ENCODE data around the gene IPPK.
"Not testable (repeated sequence)": the region's sequence is repeated elsewhere in the genome, so short reads cannot be mapped to it uniquely, and the experiment has no call there.

The IPPK gene

GRCh38 chr9:92603990-92604389, 65.9 kb downstream of the IPPK start:
- peaks cover 11% of the 10 kb centered on the region for H3K4me1 ChIP-seq (ENCODE audit: control insufficient read depth, insufficient read depth, low read length, poor library complexity, severe bottlenecking)
- H3K4me3 ChIP-seq (ENCODE audit: extremely low read depth, insufficient read depth, low read length, poor library complexity, severe bottlenecking): no peak overlapping the region
- peaks cover 19% of the 10 kb centered on the region for H3K9me3 ChIP-seq (ENCODE audit: control insufficient read depth, low read length)
- no peaks in the 10 kb centered on the region for H3K36me3 ChIP-seq (ENCODE audit: control insufficient read depth, insufficient read depth, low read length)
- H3K27ac ChIP-seq (ENCODE audit: low read depth, low read length, severe bottlenecking): no peak overlapping the region
- 87 to 100% methylated on average over 2 to 3 of the region's 5 CpGs for WGBS, 2 experiments (ENCODE audit: insufficient coverage in 2 of 2)

- Histone ChIP-seq H3K36me3 (ENCODE audit: control insufficient read depth, insufficient read depth, low read length) (no peaks in the 10 kb centered on the region), H3K9me3 (ENCODE audit: control insufficient read depth, low read length) (peaks cover 19% of the 10 kb centered on the region), H3K4me1 (ENCODE audit: control insufficient read depth, insufficient read depth, low read length, poor library complexity, severe bottlenecking) (peaks cover 11% of the 10 kb centered on the region), H3K27ac (ENCODE audit: low read depth, low read length, severe bottlenecking) (no peak overlapping the region), H3K4me3 (ENCODE audit: extremely low read depth, insufficient read depth, low read length, poor library complexity, severe bottlenecking) (no peak overlapping the region)
- WGBS, 2 experiments (ENCODE audit: insufficient coverage in 2 of 2): 91 to 98% methylated on average over 4 to 5 of the region's 5 CpGs
Measured at GRCh38 chr9:92603100-92603499, 66.8 kb downstream of the IPPK start.

GRCh38 chr9:92602413-92602812, 67.5 kb downstream of the IPPK start:
- WGBS, 2 experiments (ENCODE audit: insufficient coverage in 2 of 2): 88 to 98% methylated on average over 8 to 9 of the region's 10 CpGs

GRCh38 chr9:92601451-92601850, 68.5 kb downstream of the IPPK start:
- Histone ChIP-seq H3K36me3 (ENCODE audit: control insufficient read depth, insufficient read depth, low read length) (no peaks in the 10 kb centered on the region), H3K4me3 (ENCODE audit: extremely low read depth, insufficient read depth, low read length, poor library complexity, severe bottlenecking) (no peak overlapping the region), H3K4me1 (ENCODE audit: control insufficient read depth, insufficient read depth, low read length, poor library complexity, severe bottlenecking) (peaks cover 14% of the 10 kb centered on the region), H3K27ac (ENCODE audit: low read depth, low read length, severe bottlenecking) (no peak overlapping the region), H3K9me3 (ENCODE audit: control insufficient read depth, low read length) (peaks cover 19% of the 10 kb centered on the region)
- WGBS, 2 experiments (ENCODE audit: insufficient coverage in 2 of 2): 90 to 96% methylated on average over 12 of the region's 12 CpGs

More at GRCh38 chr9:92602413-92602812, 67.5 kb downstream of the IPPK start:
- H3K4me1 ChIP-seq (ENCODE audit: control insufficient read depth, insufficient read depth, low read length, poor library complexity, severe bottlenecking): peaks cover 14% of the 10 kb centered on the region
- no peak overlapping the region for H3K27ac ChIP-seq (ENCODE audit: low read depth, low read length, severe bottlenecking)
- H3K36me3 ChIP-seq (ENCODE audit: control insufficient read depth, insufficient read depth, low read length): no peaks in the 10 kb centered on the region
- H3K9me3 ChIP-seq (ENCODE audit: control insufficient read depth, low read length): peaks cover 19% of the 10 kb centered on the region
- no peak overlapping the region for H3K4me3 ChIP-seq (ENCODE audit: extremely low read depth, insufficient read depth, low read length, poor library complexity, severe bottlenecking)

- WGBS, 2 experiments (ENCODE audit: insufficient coverage in 2 of 2): 96% methylated on average over 11 to 12 of the region's 12 CpGs
- Histone ChIP-seq H3K36me3 (ENCODE audit: control insufficient read depth, insufficient read depth, low read length) (no peaks in the 10 kb centered on the region), H3K9me3 (ENCODE audit: control insufficient read depth, low read length) (peaks cover 17% of the 10 kb centered on the region), H3K27ac (ENCODE audit: low read depth, low read length, severe bottlenecking) (no peak overlapping the region), H3K4me3 (ENCODE audit: extremely low read depth, insufficient read depth, low read length, poor library complexity, severe bottlenecking) (no peak overlapping the region), H3K4me1 (ENCODE audit: control insufficient read depth, insufficient read depth, low read length, poor library complexity, severe bottlenecking) (peaks cover 14% of the 10 kb centered on the region)
Measured at GRCh38 chr9:92600462-92601261, 69.3 kb downstream of the IPPK start.

GRCh38 chr9:92599938-92600461, 69.9 kb downstream of the IPPK start:
- Histone ChIP-seq H3K27ac (ENCODE audit: low read depth, low read length, severe bottlenecking) (no peak overlapping the region), H3K4me3 (ENCODE audit: extremely low read depth, insufficient read depth, low read length, poor library complexity, severe bottlenecking) (no peak overlapping the region)
- WGBS, 2 experiments (ENCODE audit: insufficient coverage in 2 of 2): 92 to 96% methylated on average over 2 to 3 of the region's 4 CpGs

GRCh38 chr9:92598382-92598781, 71.5 kb downstream of the IPPK start:
- Histone ChIP-seq H3K9me3 (ENCODE audit: control insufficient read depth, low read length) (no peaks in the 10 kb centered on the region), H3K36me3 (ENCODE audit: control insufficient read depth, insufficient read depth, low read length) (no peaks in the 10 kb centered on the region), H3K27ac (ENCODE audit: low read depth, low read length, severe bottlenecking) (no peak overlapping the region), H3K4me1 (ENCODE audit: control insufficient read depth, insufficient read depth, low read length, poor library complexity, severe bottlenecking) (peaks cover 14% of the 10 kb centered on the region), H3K4me3 (ENCODE audit: extremely low read depth, insufficient read depth, low read length, poor library complexity, severe bottlenecking) (no peak overlapping the region)
- WGBS, 2 experiments (ENCODE audit: insufficient coverage in 2 of 2): no CpG with 5 or more reads among the region's 2 CpGs

More at GRCh38 chr9:92599938-92600461, 69.9 kb downstream of the IPPK start:
- Histone ChIP-seq H3K4me1 (ENCODE audit: control insufficient read depth, insufficient read depth, low read length, poor library complexity, severe bottlenecking) (peaks cover 14% of the 10 kb centered on the region), H3K9me3 (ENCODE audit: control insufficient read depth, low read length) (peaks cover 11% of the 10 kb centered on the region), H3K36me3 (ENCODE audit: control insufficient read depth, insufficient read depth, low read length) (no peaks in the 10 kb centered on the region)

GRCh38 chr9:92595930-92596329, 74.0 kb downstream of the IPPK start:
- H3K4me1 ChIP-seq (ENCODE audit: control insufficient read depth, insufficient read depth, low read length, poor library complexity, severe bottlenecking): peaks cover 9% of the 10 kb centered on the region
- H3K36me3 ChIP-seq (ENCODE audit: control insufficient read depth, insufficient read depth, low read length): no peaks in the 10 kb centered on the region
- no peak overlapping the region for H3K27ac ChIP-seq (ENCODE audit: low read depth, low read length, severe bottlenecking)
- no peak overlapping the region for H3K4me3 ChIP-seq (ENCODE audit: extremely low read depth, insufficient read depth, low read length, poor library complexity, severe bottlenecking)
- H3K9me3 ChIP-seq (ENCODE audit: control insufficient read depth, low read length): no peaks in the 10 kb centered on the region
- 60% methylated on average over 1 of the region's 1 CpG; no CpG with 5 or more reads in 1 of the 2 experiments for WGBS, 2 experiments (ENCODE audit: insufficient coverage in 2 of 2)

GRCh38 chr9:92595075-92595474, 74.9 kb downstream of the IPPK start:
- WGBS, 2 experiments (ENCODE audit: insufficient coverage in 2 of 2): 100% methylated on average over 1 of the region's 1 CpG; no CpG with 5 or more reads in 1 of the 2 experiments
- H3K36me3 ChIP-seq (ENCODE audit: control insufficient read depth, insufficient read depth, low read length); H3K4me3 ChIP-seq (ENCODE audit: extremely low read depth, insufficient read depth, low read length, poor library complexity, severe bottlenecking); H3K27ac ChIP-seq (ENCODE audit: low read depth, low read length, severe bottlenecking); H3K9me3 ChIP-seq (ENCODE audit: control insufficient read depth, low read length); H3K4me1 ChIP-seq (ENCODE audit: control insufficient read depth, insufficient read depth, low read length, poor library complexity, severe bottlenecking): not testable (repeated sequence)

- Histone ChIP-seq H3K4me1 (ENCODE audit: control insufficient read depth, insufficient read depth, low read length, poor library complexity, severe bottlenecking) (peaks cover 3% of the 10 kb centered on the region), H3K27ac (ENCODE audit: low read depth, low read length, severe bottlenecking) (no peak overlapping the region), H3K36me3 (ENCODE audit: control insufficient read depth, insufficient read depth, low read length) (no peaks in the 10 kb centered on the region), H3K9me3 (ENCODE audit: control insufficient read depth, low read length) (no peaks in the 10 kb centered on the region), H3K4me3 (ENCODE audit: extremely low read depth, insufficient read depth, low read length, poor library complexity, severe bottlenecking) (no peak overlapping the region)
- WGBS, 2 experiments (ENCODE audit: insufficient coverage in 2 of 2): 94 to 100% methylated on average over 1 to 2 of the region's 7 CpGs
Measured at GRCh38 chr9:92592946-92593861, 76.7 kb downstream of the IPPK start.

Measured in mesodermal cell (in vitro differentiated cells).